H9 (cell line): Measurements from ENCODE around the gene COPS6. TPM values are rescaled to one million over a fixed set of nuclear protein-coding genes. Genes with fewer than 3 reads are reported as not detected.

ENCODE experiments used
- DNase-seq: peaks from one replicate; pipeline ENCODE4 v3.0.0-alpha.2; 2017
- H2AFZ ChIP-seq: one replicate; pipeline ENCODE4 v1.6.1; 2013; ENCODE audit warnings: mild to moderate bottlenecking, low read length, control low read depth, moderate library complexity
- H2AK5ac ChIP-seq: 2 replicates; pipeline ENCODE4 v1.6.1; 2013; ENCODE audit warnings: low read length, control low read depth, mixed read lengths; ENCODE audit not compliant: insufficient read length
- H2BK120ac ChIP-seq: one replicate; pipeline ENCODE4 v1.6.1; 2013; ENCODE audit warnings: low read depth, mild to moderate bottlenecking, low read length, control low read depth, inconsistent platforms; ENCODE audit not compliant: poor library complexity, severe bottlenecking
- H2BK12ac ChIP-seq: 2 replicates; pipeline ENCODE4 v1.6.1; 2013; ENCODE audit warnings: low read length, control low read depth, mixed read lengths, low read depth; ENCODE audit not compliant: insufficient read length
- H2BK15ac ChIP-seq: 2 replicates; pipeline ENCODE4 v1.6.1; 2013; ENCODE audit warnings: low read depth, low read length, control low read depth
- H2BK20ac ChIP-seq: one replicate; pipeline ENCODE4 v1.6.1; 2013; ENCODE audit warnings: low read depth, mild to moderate bottlenecking, low read length, control low read depth, inconsistent platforms; ENCODE audit not compliant: poor library complexity, severe bottlenecking
- H2BK5ac ChIP-seq: 2 replicates; pipeline ENCODE4 v1.6.1; 2013; ENCODE audit warnings: low read length, control low read depth, mixed read lengths; ENCODE audit not compliant: insufficient read length
- H3K14ac ChIP-seq: 2 replicates; pipeline ENCODE4 v1.6.1; 2013; ENCODE audit warnings: low read length, control low read depth; ENCODE audit not compliant: insufficient read depth
- H3K18ac ChIP-seq: 2 replicates; pipeline ENCODE4 v1.6.1; 2013; ENCODE audit warnings: low read depth, mild to moderate bottlenecking, mixed read lengths, low read length, control low read depth; ENCODE audit not compliant: insufficient read length
- H3K23ac ChIP-seq: 2 replicates; pipeline ENCODE4 v1.6.1; 2013; ENCODE audit warnings: low read length, control low read depth, mixed read lengths, low read depth; ENCODE audit not compliant: insufficient read length
- H3K23me2 ChIP-seq: 2 replicates; pipeline ENCODE4 v1.6.1; 2013; ENCODE audit warnings: low read depth, mild to moderate bottlenecking, mixed read lengths, low read length, control low read depth; ENCODE audit not compliant: insufficient read length, poor library complexity, severe bottlenecking
- H3K27ac ChIP-seq: 2 replicates; pipeline ENCODE4 v1.5.1; 2013; ENCODE audit warnings: low read length, control low read depth, mixed read lengths, low read depth; ENCODE audit not compliant: insufficient read length
- H3K27me3 ChIP-seq: 2 replicates; pipeline ENCODE4 v1.6.1; 2013; ENCODE audit warnings: low read length, control low read depth, inconsistent platforms; ENCODE audit not compliant: insufficient read depth
- H3K4ac ChIP-seq: 2 replicates; pipeline ENCODE4 v1.6.1; 2013; ENCODE audit warnings: low read depth, mild to moderate bottlenecking, control low read depth, inconsistent platforms, low read length, moderate library complexity
- H3K4me1 ChIP-seq: 2 replicates; pipeline ENCODE4 v1.6.1; 2013; ENCODE audit warnings: low read length, control low read depth, inconsistent platforms; ENCODE audit not compliant: insufficient read depth
- H3K4me2 ChIP-seq: 2 replicates; pipeline ENCODE4 v1.6.1; 2013; ENCODE audit warnings: low read length, control low read depth, mixed read lengths; ENCODE audit not compliant: insufficient read length, insufficient read depth
- H3K56ac ChIP-seq: 2 replicates; pipeline ENCODE4 v1.6.1; 2013; ENCODE audit warnings: low read depth, mild to moderate bottlenecking, mixed read lengths, low read length, control low read depth; ENCODE audit not compliant: insufficient read length
- H3K79me1 ChIP-seq: 2 replicates; pipeline ENCODE4 v1.6.1; 2013; ENCODE audit warnings: low read depth, mild to moderate bottlenecking, moderate library complexity, low read length, control low read depth, inconsistent platforms; ENCODE audit not compliant: insufficient read depth, poor library complexity, severe bottlenecking
- H3K79me2 ChIP-seq: 2 replicates; pipeline ENCODE4 v1.6.1; 2013; ENCODE audit warnings: low read length, control low read depth, inconsistent platforms; ENCODE audit not compliant: insufficient read depth
- H3K9ac ChIP-seq: 2 replicates; pipeline ENCODE4 v1.6.1; 2013; ENCODE audit warnings: low read length, control low read depth, mixed read lengths; ENCODE audit not compliant: insufficient read length; ENCODE audit errors: extremely low read depth
- H3K9me3 ChIP-seq: one replicate; pipeline ENCODE4 v1.6.1; 2013; ENCODE audit warnings: low read depth, low read length, inconsistent platforms; ENCODE audit not compliant: control insufficient read depth
- H3T11ph ChIP-seq: one replicate; pipeline ENCODE4 v1.6.1; 2013; ENCODE audit warnings: mild to moderate bottlenecking, low read length, control low read depth, inconsistent platforms
- H4K20me1 ChIP-seq: one replicate; pipeline ENCODE4 v1.6.1; 2013; ENCODE audit not compliant: control insufficient read depth, insufficient read length, insufficient read depth
- H4K5ac ChIP-seq: 2 replicates; pipeline ENCODE4 v1.6.1; 2013; ENCODE audit warnings: low read depth, mild to moderate bottlenecking, mixed read lengths, low read length, control low read depth; ENCODE audit not compliant: insufficient read length
- H4K8ac ChIP-seq: replicated peaks from 2 replicates; pipeline ENCODE4 v1.6.1; 2013; ENCODE audit warnings: low read length, control low read depth, mixed read lengths, low read depth; ENCODE audit not compliant: insufficient read length
- H4K91ac ChIP-seq: 2 replicates; pipeline ENCODE4 v1.6.1; 2013; ENCODE audit warnings: low read depth, mild to moderate bottlenecking, moderate library complexity, mixed read lengths, low read length, control low read depth; ENCODE audit not compliant: insufficient read length
- H3K27ac Mint-ChIP-seq, 3 experiments: 2 replicates in 2 of 3; 3 replicates in 1 of 3; pipeline ENCODE4 v1.8.0; 2020 to 2021; ENCODE audit warnings: mixed read lengths in 3 of 3, mild to moderate bottlenecking in 1 of 3, moderate library complexity in 1 of 3
- H3K27me3 Mint-ChIP-seq: 2 replicates; pipeline ENCODE4 v1.8.0; 2021; ENCODE audit warnings: low read depth, mild to moderate bottlenecking, moderate library complexity, mixed read lengths
- H3K36me3 Mint-ChIP-seq, 3 experiments: 2 replicates in 2 of 3; 3 replicates in 1 of 3; pipeline ENCODE4 v1.8.0; 2020 to 2021; ENCODE audit warnings: low read depth in 3 of 3, mixed read lengths in 3 of 3; ENCODE audit not compliant: insufficient read depth in 1 of 3
- H3K4me1 Mint-ChIP-seq, 2 experiments: 2 replicates each; pipeline ENCODE4 v1.8.0; 2020; ENCODE audit warnings: mixed read lengths in 2 of 2
- H3K4me3 Mint-ChIP-seq, 2 experiments: 2 replicates in 1 of 2; 3 replicates in 1 of 2; pipeline ENCODE4 v1.8.0; 2020 to 2021; ENCODE audit warnings: mild to moderate bottlenecking in 2 of 2, mixed read lengths in 2 of 2, moderate library complexity in 1 of 2
- H3K9me3 Mint-ChIP-seq, 2 experiments: 2 replicates in 1 of 2; 3 replicates in 1 of 2; pipeline ENCODE4 v1.8.0; 2020; ENCODE audit warnings: mild to moderate bottlenecking in 2 of 2, mixed read lengths in 2 of 2, moderate library complexity in 1 of 2
- WGBS: extraction: QIAGEN DNeasy Blood & Tissue Kit; methylation state at CpG from one replicate; pipeline ENCODE4 v1.1.7; 2013; ENCODE audit warnings: missing lambda C conversion rate, low lambda C conversion rate, mixed read lengths; ENCODE audit not compliant: insufficient read length; ENCODE audit errors: extremely low coverage; 5-methylcytosine and 5-hydroxymethylcytosine counted together
- total RNA-seq: library from RNA; stranded (reverse); gene quantifications from 2 replicates; pipeline ENCODE4 v1.2.1, GENCODE V29; 2021
- TF ChIP-seq, protein P1 (sequence below): fragments of 200-600 bp; sonication (generic); conservative IDR thresholded peaks from 3 replicates; pipeline ENCODE4 v1.8.0; 2021; ENCODE audit warnings: antibody characterized with exemption, mild to moderate bottlenecking

Gene COPS6
- total RNA-seq, 1 experiment from 2014 or later, result 140 TPM

DNA sequence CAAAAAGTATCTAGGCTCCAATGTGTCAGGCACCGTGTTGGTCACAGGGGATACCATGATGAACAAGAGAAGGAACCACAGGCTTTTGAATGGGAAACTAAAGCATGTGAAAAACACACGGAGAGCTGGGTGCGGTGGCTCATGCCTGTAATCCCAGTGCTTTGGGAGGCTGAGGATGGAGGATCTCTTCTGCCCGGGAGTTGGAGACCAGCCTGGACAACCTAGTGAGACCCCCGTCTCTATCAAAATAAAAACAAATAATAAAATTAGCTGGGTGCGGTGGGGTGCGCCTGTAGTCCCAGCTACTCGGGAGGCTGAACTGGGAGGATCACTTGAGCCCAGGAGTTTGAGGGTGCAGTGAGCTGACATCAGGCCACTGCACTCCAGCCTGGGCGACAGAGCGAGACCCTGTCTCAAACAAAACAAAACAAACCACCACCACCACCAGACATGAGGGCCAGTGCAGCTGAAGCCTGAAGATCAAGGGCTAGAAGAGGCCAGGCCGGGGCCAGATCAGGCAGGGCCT is 611 bp upstream of the COPS6 start:
- no peak overlapping the region for H4K8ac ChIP-seq
- H2BK120ac ChIP-seq, result no peak overlapping the region
- no peaks in the 10 kb centered on the region for H3K27me3 ChIP-seq
- H3T11ph ChIP-seq, result no peak overlapping the region
- H3K9me3 Mint-ChIP-seq, result no peaks in the 10 kb centered on the region; a peak in 1 of 5 replicates
- H3K14ac ChIP-seq, result no peak overlapping the region
- H4K20me1 ChIP-seq, result no peaks in the 10 kb centered on the region
- peaks cover 9 to 15% of the 10 kb centered on the region in 2 experiments for H3K4me1 Mint-ChIP-seq
- no peak overlapping the region for H4K91ac ChIP-seq
- no peaks in the 10 kb centered on the region for H3K4me1 ChIP-seq
- peak overlapping the region; percentile 61 for H3K18ac ChIP-seq
- H3K4me2 ChIP-seq, result peak overlapping the region; percentile 90
- H2BK5ac ChIP-seq, result no peak overlapping the region
- H3K79me2 ChIP-seq, result no peaks in the 10 kb centered on the region
- H2BK12ac ChIP-seq, result no peak overlapping the region
- no peak overlapping the region for H2AK5ac ChIP-seq
- no peaks in the 10 kb centered on the region for H3K9me3 ChIP-seq
- no peak for DNase-seq
- H3K4ac ChIP-seq, result no peak overlapping the region
- H3K27ac Mint-ChIP-seq, result peak overlapping the region; percentile 93 to 98 (median 93)
- H3K23me2 ChIP-seq, result peaks cover 4% of the 10 kb centered on the region
- H3K27me3 Mint-ChIP-seq, result peaks cover 5% of the 10 kb centered on the region
- no peak overlapping the region for H4K5ac ChIP-seq
- WGBS, result no CpG with 5 or more reads among the region's 11 CpGs
- H3K9ac ChIP-seq, result peak overlapping the region; percentile 39
- H2AFZ ChIP-seq, result no peak overlapping the region
- no peak overlapping the region for H2BK15ac ChIP-seq
- TF ChIP-seq, protein P1, sequence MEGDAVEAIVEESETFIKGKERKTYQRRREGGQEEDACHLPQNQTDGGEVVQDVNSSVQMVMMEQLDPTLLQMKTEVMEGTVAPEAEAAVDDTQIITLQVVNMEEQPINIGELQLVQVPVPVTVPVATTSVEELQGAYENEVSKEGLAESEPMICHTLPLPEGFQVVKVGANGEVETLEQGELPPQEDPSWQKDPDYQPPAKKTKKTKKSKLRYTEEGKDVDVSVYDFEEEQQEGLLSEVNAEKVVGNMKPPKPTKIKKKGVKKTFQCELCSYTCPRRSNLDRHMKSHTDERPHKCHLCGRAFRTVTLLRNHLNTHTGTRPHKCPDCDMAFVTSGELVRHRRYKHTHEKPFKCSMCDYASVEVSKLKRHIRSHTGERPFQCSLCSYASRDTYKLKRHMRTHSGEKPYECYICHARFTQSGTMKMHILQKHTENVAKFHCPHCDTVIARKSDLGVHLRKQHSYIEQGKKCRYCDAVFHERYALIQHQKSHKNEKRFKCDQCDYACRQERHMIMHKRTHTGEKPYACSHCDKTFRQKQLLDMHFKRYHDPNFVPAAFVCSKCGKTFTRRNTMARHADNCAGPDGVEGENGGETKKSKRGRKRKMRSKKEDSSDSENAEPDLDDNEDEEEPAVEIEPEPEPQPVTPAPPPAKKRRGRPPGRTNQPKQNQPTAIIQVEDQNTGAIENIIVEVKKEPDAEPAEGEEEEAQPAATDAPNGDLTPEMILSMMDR, result no peak
- no peak overlapping the region for H3K56ac ChIP-seq
- no peak overlapping the region for H2BK20ac ChIP-seq
- H3K4me3 Mint-ChIP-seq, result peak overlapping the region; percentile 96 to 97
- no peak overlapping the region for H3K23ac ChIP-seq
- no peak overlapping the region for H3K27ac ChIP-seq
- no peaks in the 10 kb centered on the region for H3K79me1 ChIP-seq
- peaks cover 32 to 35% (median 34%) of the 10 kb centered on the region in 3 experiments for H3K36me3 Mint-ChIP-seq
